T-cell (primary cell): ENCODE results near the gene FOXI3. TPM values are rescaled to one million over a fixed set of nuclear protein-coding genes. Genes with fewer than 3 reads are reported as not detected.

Experiments used
- ATAC-seq, 4 experiments: fragments of 200-7000 bp in 3 of 4; fragments of 150-1000 bp in 1 of 4; cut with Tn5 transposase; replicated peaks in 1 of 4; 1 replicate in 3 of 4; 2 replicates in 1 of 4; pipeline ENCODE4 v1.10.0; 2021; ENCODE audit warnings: moderate library complexity in 3 of 4, mild to moderate bottlenecking in 2 of 4, moderate number of reproducible peaks in 1 of 4
- CTCF ChIA-PET, 2 donors: fragments of 300-600 bp; sonication (Branson Sonifier 250); formaldehyde crosslinking; loops; one replicate each; lab custom pipeline; 2022; ENCODE audit warnings: antibody characterized with exemption in 2 of 2; lab: Charles Lee
- POLR2A ChIA-PET, 2 donors: fragments of 300-600 bp; sonication (Branson Sonifier 250); formaldehyde crosslinking; loops; one replicate each; lab custom pipeline; 2022; ENCODE audit warnings: antibody characterized with exemption in 2 of 2; lab: Charles Lee
- DNase-seq, 35 experiments: peaks; one replicate each; pipeline versions ENCODE4 v3.0.0 to v3.0.0-alpha.2; 2013 to 2023
- H3K27ac ChIP-seq: one replicate; pipeline ENCODE4 v1.5.1; 2013; ENCODE audit warnings: low read length
- H3K27me3 ChIP-seq, 2 experiments: replicated peaks in 1 of 2; 1 replicate in 1 of 2; 2 replicates in 1 of 2; pipeline versions ENCODE4 v1.6.1 to v1.7.0; 2013; ENCODE audit warnings: low read length in 1 of 2, mixed read lengths in 1 of 2; ENCODE audit not compliant: control insufficient read depth in 2 of 2, insufficient read depth in 2 of 2; ENCODE audit errors: extremely low read depth in 1 of 2
- H3K36me3 ChIP-seq, 2 donors: 1 replicate in 1 of 2; 2 replicates in 1 of 2; pipeline versions ENCODE4 v1.6.1 to v1.7.0; 2013; ENCODE audit warnings: low read length in 1 of 2; ENCODE audit not compliant: control insufficient read depth in 2 of 2, insufficient read depth in 1 of 2; ENCODE audit errors: extremely low read depth in 1 of 2
- H3K4me1 ChIP-seq, 2 experiments: 1 replicate in 1 of 2; 2 replicates in 1 of 2; pipeline versions ENCODE4 v1.6.1 to v1.7.0; 2013; ENCODE audit warnings: low read length in 2 of 2, mixed read lengths in 1 of 2; ENCODE audit not compliant: insufficient read depth in 2 of 2, control insufficient read depth in 1 of 2; ENCODE audit errors: extremely low read depth in 1 of 2
- H3K4me3 ChIP-seq, 2 donors: 1 replicate in 1 of 2; 2 replicates in 1 of 2; pipeline versions ENCODE4 v1.5.1 to v1.7.0; 2013; ENCODE audit warnings: mild to moderate bottlenecking in 2 of 2, low read length in 1 of 2, moderate library complexity in 1 of 2; ENCODE audit not compliant: control insufficient read depth in 1 of 2; ENCODE audit errors: extremely low read depth in 1 of 2
- H3K9me3 ChIP-seq: 2 replicates; pipeline ENCODE4 v1.7.0; 2013
- H3K27ac Mint-ChIP-seq, 2 donors: one replicate each; pipeline ENCODE4 v1.8.0; 2020 to 2021; ENCODE audit warnings: mild to moderate bottlenecking in 2 of 2, mixed read lengths in 2 of 2
- H3K27me3 Mint-ChIP-seq, 2 donors: one replicate each; pipeline ENCODE4 v1.8.0; 2021 to 2022; ENCODE audit warnings: mixed read lengths in 2 of 2
- H3K36me3 Mint-ChIP-seq: one replicate; pipeline ENCODE4 v1.8.0; 2021; ENCODE audit warnings: mixed read lengths
- H3K4me1 Mint-ChIP-seq, 3 donors: one replicate each; pipeline ENCODE4 v1.8.0; 2020 to 2022; ENCODE audit warnings: mixed read lengths in 3 of 3, mild to moderate bottlenecking in 1 of 3
- H3K4me3 Mint-ChIP-seq, 3 donors: one replicate each; pipeline ENCODE4 v1.8.0; 2020 to 2022; ENCODE audit warnings: mild to moderate bottlenecking in 3 of 3, mixed read lengths in 3 of 3, moderate library complexity in 3 of 3
- H3K9me3 Mint-ChIP-seq, 3 donors: one replicate each; pipeline ENCODE4 v1.8.0; 2020 to 2022; ENCODE audit warnings: mixed read lengths in 3 of 3
- WGBS: methylation state at CpG from one replicate; pipeline ENCODE4 v1.1.5; 2013; ENCODE audit warnings: missing lambda C conversion rate; ENCODE audit not compliant: insufficient coverage; 5-methylcytosine and 5-hydroxymethylcytosine counted together
- total RNA-seq, 35 experiments: library from RNA in 6 of 35; stranded (reverse) in 6 of 35; fragments of 120-200 nt in 1 of 35; gene quantifications; one replicate each; pipeline versions ENCODE4 v1.2.1 to v1.2.4 and lab custom pipeline; 2013 to 2026

FOXI3 gene
- total RNA-seq, 5 donors from 2014 or later (not counting 1 experiment from before 2014, with no cell fraction given) = not detected

GRCh38 chr2:88452980-88453582 is 588 bp upstream of the FOXI3 start:
- Histone ChIP-seq H3K27ac (no peak overlapping the region), H3K36me3 (no peaks in the 10 kb centered on the region), H3K4me3 (peak overlapping the region in 1 of 2 donors; percentile 59), H3K4me1 (peaks cover 8 to 11% of the 10 kb centered on the region in 2 experiments), H3K27me3 (peaks cover 25 to 55% of the 10 kb centered on the region in 2 experiments), H3K9me3 (no peaks in the 10 kb centered on the region)
- peak overlapping the region in 1 of 2 donors; percentile 27 for H3K27ac Mint-ChIP-seq
- no peaks in the 10 kb centered on the region for H3K36me3 Mint-ChIP-seq
- H3K4me1 Mint-ChIP-seq = peaks cover 0 to 15% (median 15%) of the 10 kb centered on the region in 3 donors
- POLR2A ChIA-PET = no interaction called here
- DNase-seq (peak in 4 of 35 experiments; percentile 1 to 11 (median 5)), ATAC-seq (no peak)
- 12% methylated on average over 6 of the region's 29 CpGs for WGBS
- peaks cover 49 to 70% of the 10 kb centered on the region in 2 donors for H3K27me3 Mint-ChIP-seq
- CTCF ChIA-PET = no interaction called here
- peak overlapping the region; percentile 59 to 80 (median 75) for H3K4me3 Mint-ChIP-seq
- no peaks in the 10 kb centered on the region for H3K9me3 Mint-ChIP-seq

DNA sequence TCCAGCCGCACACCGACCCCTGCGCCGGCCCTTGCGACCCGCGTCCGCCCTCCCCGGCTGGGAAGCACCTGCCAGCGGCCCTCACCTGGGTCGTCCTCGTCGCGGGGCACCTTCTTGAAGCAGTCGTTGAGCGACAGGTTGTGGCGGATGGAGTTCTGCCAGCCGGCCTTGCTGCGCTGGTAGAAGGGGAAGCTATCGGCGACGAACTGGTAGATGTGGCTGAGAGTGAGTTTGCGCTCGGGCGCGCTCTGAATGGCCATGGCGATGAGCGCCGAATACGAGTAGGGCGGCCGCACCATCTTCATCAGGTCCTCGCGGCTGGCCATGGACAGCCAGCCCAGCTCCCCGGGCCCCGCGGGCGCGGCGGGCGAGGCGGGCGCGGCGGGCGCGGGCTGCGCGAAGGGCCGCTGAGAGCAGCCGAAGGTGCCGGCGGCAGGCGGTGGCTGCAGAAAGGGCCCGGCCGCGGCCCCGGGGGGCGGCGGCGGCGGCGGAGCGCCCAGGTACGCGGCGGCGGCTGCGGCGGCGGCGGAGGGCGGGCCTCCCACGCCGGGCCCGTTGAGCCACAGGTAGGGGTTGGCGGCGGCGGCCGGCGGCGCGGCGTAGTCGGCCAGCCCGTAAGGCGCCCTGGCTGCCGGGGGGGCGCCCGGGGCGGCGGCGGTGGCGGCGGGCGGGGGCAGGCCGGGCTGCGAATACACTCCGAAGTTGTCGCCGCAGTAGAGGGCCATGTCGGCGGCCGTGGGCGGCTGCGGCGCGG is 505 bp downstream of the FOXI3 start:
- POLR2A ChIA-PET = no interaction called here
- CTCF ChIA-PET = no interaction called here
- peaks cover 49 to 72% of the 10 kb centered on the region in 2 donors for H3K27me3 Mint-ChIP-seq
- DNase-seq (peak in 14 of 35 experiments; percentile 2 to 22 (median 5)), ATAC-seq (peak; percentile 32 to 57 (median 46))
- peaks cover 23 to 52% of the 10 kb centered on the region in 2 experiments for H3K27me3 ChIP-seq
- H3K36me3 ChIP-seq = no peaks in the 10 kb centered on the region
- peak overlapping the region in 1 of 2 donors; percentile 29 for H3K4me3 ChIP-seq
- no peak overlapping the region for H3K27ac Mint-ChIP-seq
- H3K36me3 Mint-ChIP-seq = no peaks in the 10 kb centered on the region
- peaks cover 8 to 11% of the 10 kb centered on the region in 2 experiments for H3K4me1 ChIP-seq
- H3K9me3 Mint-ChIP-seq = no peaks in the 10 kb centered on the region
- 2% methylated on average over 103 of the region's 108 CpGs for WGBS
- H3K27ac ChIP-seq = no peak overlapping the region
- no peaks in the 10 kb centered on the region for H3K9me3 ChIP-seq
- H3K4me1 Mint-ChIP-seq = peaks cover 0 to 15% (median 15%) of the 10 kb centered on the region in 3 donors
- H3K4me3 Mint-ChIP-seq = peak overlapping the region; percentile 64 to 72 (median 71)

GRCh38 chr2:88450925-88451810 is 1.3 kb downstream of the FOXI3 start:
- CTCF ChIA-PET = no interaction called here
- DNase-seq = no peak
- Histone ChIP-seq H3K27me3 (peaks cover 25 to 53% of the 10 kb centered on the region in 2 experiments), H3K36me3 (no peaks in the 10 kb centered on the region), H3K4me3 (peak overlapping the region in 1 of 2 donors; percentile 29), H3K27ac (no peak overlapping the region), H3K9me3 (no peaks in the 10 kb centered on the region), H3K4me1 (peaks cover 8 to 11% of the 10 kb centered on the region in 2 experiments)
- no peaks in the 10 kb centered on the region for H3K9me3 Mint-ChIP-seq
- H3K4me3 Mint-ChIP-seq = peak overlapping the region; percentile 64 to 72 (median 71)
- WGBS = 17% methylated on average over 17 of the region's 18 CpGs
- POLR2A ChIA-PET = no interaction called here
- no peak for ATAC-seq
- H3K27me3 Mint-ChIP-seq = peaks cover 47 to 72% of the 10 kb centered on the region in 2 donors
- no peaks in the 10 kb centered on the region for H3K36me3 Mint-ChIP-seq
- H3K27ac Mint-ChIP-seq = no peak overlapping the region
- H3K4me1 Mint-ChIP-seq = peaks cover 0 to 15% (median 15%) of the 10 kb centered on the region in 3 donors

GRCh38 chr2:88450186-88450585 is 2.3 kb downstream of the FOXI3 start:
- H3K9me3 Mint-ChIP-seq = no peaks in the 10 kb centered on the region
- ChIA-PET CTCF (no interaction called here), POLR2A (no interaction called here)
- peaks cover 0 to 15% (median 15%) of the 10 kb centered on the region in 3 donors for H3K4me1 Mint-ChIP-seq
- no peak overlapping the region for H3K4me3 Mint-ChIP-seq
- Histone ChIP-seq H3K4me3 (no peak overlapping the region), H3K27me3 (peaks cover 25 to 55% of the 10 kb centered on the region in 2 experiments), H3K27ac (no peak overlapping the region), H3K4me1 (peaks cover 8 to 11% of the 10 kb centered on the region in 2 experiments), H3K36me3 (no peaks in the 10 kb centered on the region), H3K9me3 (no peaks in the 10 kb centered on the region)
- H3K27ac Mint-ChIP-seq = no peak overlapping the region
- H3K36me3 Mint-ChIP-seq = no peaks in the 10 kb centered on the region
- ATAC-seq (no peak), DNase-seq (no peak)
- WGBS = no CpG with 5 or more reads among the region's 10 CpGs
- peaks cover 47 to 70% of the 10 kb centered on the region in 2 donors for H3K27me3 Mint-ChIP-seq

DNA sequence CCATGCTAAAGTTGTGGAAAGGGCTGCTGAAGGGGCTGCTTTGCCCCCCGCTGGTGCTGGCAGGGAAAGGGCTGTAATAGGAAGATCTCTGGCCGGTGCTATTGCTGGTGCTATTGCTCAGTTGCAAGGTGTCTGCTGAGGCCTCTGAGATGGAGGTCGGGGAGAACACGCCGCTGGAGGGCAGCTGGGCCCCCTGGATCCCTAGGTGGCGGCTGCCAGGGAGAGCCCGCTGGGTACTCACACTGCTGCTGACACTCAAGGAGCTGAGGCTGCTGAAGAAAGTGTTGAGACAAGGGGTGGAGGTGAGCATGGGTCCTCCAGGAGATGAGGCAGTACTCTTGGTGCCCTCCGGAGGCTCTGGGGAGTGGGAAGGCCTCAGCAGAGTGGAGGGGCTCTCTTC is 4.2 kb downstream of the FOXI3 start:
- no peaks in the 10 kb centered on the region for H3K36me3 ChIP-seq
- no peaks in the 10 kb centered on the region for H3K9me3 Mint-ChIP-seq
- H3K9me3 ChIP-seq = no peaks in the 10 kb centered on the region
- CTCF ChIA-PET = no interaction called here
- H3K27me3 ChIP-seq = peaks cover 18 to 50% of the 10 kb centered on the region in 2 experiments
- ATAC-seq (no peak), DNase-seq (no peak)
- POLR2A ChIA-PET = no interaction called here
- 69% methylated on average over 5 of the region's 8 CpGs for WGBS
- no peak overlapping the region for H3K27ac ChIP-seq
- H3K27ac Mint-ChIP-seq = no peak overlapping the region
- peaks cover 5 to 11% of the 10 kb centered on the region in 2 experiments for H3K4me1 ChIP-seq
- peaks cover 51 to 69% of the 10 kb centered on the region in 2 donors for H3K27me3 Mint-ChIP-seq
- H3K4me3 Mint-ChIP-seq = no peak overlapping the region
- H3K4me1 Mint-ChIP-seq = peaks cover 0 to 15% (median 14%) of the 10 kb centered on the region in 3 donors
- no peaks in the 10 kb centered on the region for H3K36me3 Mint-ChIP-seq
- no peak overlapping the region for H3K4me3 ChIP-seq
